Small intestine (tissue), 7 donors: ENCODE measurements around the gene CACNG3. TPM values are rescaled to one million over a fixed set of nuclear protein-coding genes. Genes with fewer than 3 reads are reported as not detected.
"Not testable (repeated sequence)": the region's sequence is repeated elsewhere in the genome, so short reads cannot be mapped to it uniquely, and the experiment has no call there.

Experiments
- DNase-seq, 2 donors: peaks; one replicate each; pipeline versions ENCODE4 v3.0.0 to v3.0.0-alpha.2; 2013
- FAIRE-seq: peaks from 2 replicates; lab custom pipeline; 2012; peaks lifted over from hg19 to GRCh38; lab: Jason Lieb, UNC
- H3K27ac ChIP-seq, 3 donors: one replicate each; pipeline ENCODE4 v1.5.1; 2013; ENCODE audit warnings: low read length in 2 of 3, mild to moderate bottlenecking in 2 of 3, control low read depth in 1 of 3, inconsistent platforms in 1 of 3, low read depth in 1 of 3, moderate library complexity in 1 of 3
- H3K27me3 ChIP-seq, 3 donors: one replicate each; pipeline ENCODE4 v1.6.1; 2013; ENCODE audit warnings: low read length in 3 of 3, inconsistent platforms in 1 of 3; ENCODE audit not compliant: control insufficient read depth in 3 of 3, insufficient read depth in 3 of 3
- H3K36me3 ChIP-seq, 3 donors: one replicate each; pipeline ENCODE4 v1.6.1; 2013; ENCODE audit warnings: low read length in 3 of 3, inconsistent platforms in 1 of 3, low read depth in 1 of 3, mild to moderate bottlenecking in 1 of 3, moderate library complexity in 1 of 3; ENCODE audit not compliant: control insufficient read depth in 3 of 3, insufficient read depth in 2 of 3
- H3K4me1 ChIP-seq, 3 donors: one replicate each; pipeline ENCODE4 v1.6.1; 2013; ENCODE audit warnings: low read length in 2 of 3, inconsistent platforms in 1 of 3, low read depth in 1 of 3, mild to moderate bottlenecking in 1 of 3, moderate library complexity in 1 of 3; ENCODE audit not compliant: control insufficient read depth in 3 of 3, insufficient read depth in 2 of 3
- H3K4me3 ChIP-seq, 3 donors: one replicate each; pipeline ENCODE4 v1.5.1; 2013; ENCODE audit warnings: low read length in 3 of 3, control low read depth in 1 of 3, inconsistent platforms in 1 of 3, low read depth in 1 of 3, mild to moderate bottlenecking in 1 of 3, moderate library complexity in 1 of 3
- H3K9me3 ChIP-seq, 2 donors: one replicate each; pipeline ENCODE4 v1.6.1; 2013; ENCODE audit warnings: low read depth in 1 of 2, low read length in 1 of 2; ENCODE audit not compliant: control insufficient read depth in 2 of 2, insufficient read depth in 1 of 2
- WGBS, 3 donors: extraction: QIAGEN DNeasy Blood & Tissue Kit; methylation state at CpG; one replicate each; pipeline ENCODE4 v1.1.7; 2013; 5-methylcytosine and 5-hydroxymethylcytosine counted together
- polyA plus RNA-seq, 4 donors: library from polyadenylated mRNA; stranded (reverse) in 3 of 4; unstranded in 1 of 4; fragments of 200-250 nt in 3 of 4; fragments of 120-200 nt in 1 of 4; gene quantifications; one replicate each; pipeline versions ENCODE4 v1.2.1 to v1.2.3, GENCODE V29; 2013
- donor health status: healthy with polysubstance abuse.
- donor health status: control.
- donor health status: control.
- donor health status: Bipolar disorder and iron deficiency.
- donor health status: healthy.

Gene CACNG3
- polyA plus RNA-seq, 4 donors = 0.01 TPM; not detected in 3

- DNase-seq (no peak), FAIRE-seq (no peak)
- Histone ChIP-seq H3K4me3 (no peak overlapping the region), H3K27me3 (no peaks in the 10 kb centered on the region), H3K4me1 (no peaks in the 10 kb centered on the region), H3K9me3 (no peaks in the 10 kb centered on the region), H3K36me3 (no peaks in the 10 kb centered on the region), H3K27ac (no peak overlapping the region)
- WGBS, 3 donors = 53 to 61% (median 57%) methylated on average over 1 of the region's 1 CpG
These were observed 68.3 kb downstream of the CACNG3 start for GRCh38 chr16:24324421-24324820.

DNA sequence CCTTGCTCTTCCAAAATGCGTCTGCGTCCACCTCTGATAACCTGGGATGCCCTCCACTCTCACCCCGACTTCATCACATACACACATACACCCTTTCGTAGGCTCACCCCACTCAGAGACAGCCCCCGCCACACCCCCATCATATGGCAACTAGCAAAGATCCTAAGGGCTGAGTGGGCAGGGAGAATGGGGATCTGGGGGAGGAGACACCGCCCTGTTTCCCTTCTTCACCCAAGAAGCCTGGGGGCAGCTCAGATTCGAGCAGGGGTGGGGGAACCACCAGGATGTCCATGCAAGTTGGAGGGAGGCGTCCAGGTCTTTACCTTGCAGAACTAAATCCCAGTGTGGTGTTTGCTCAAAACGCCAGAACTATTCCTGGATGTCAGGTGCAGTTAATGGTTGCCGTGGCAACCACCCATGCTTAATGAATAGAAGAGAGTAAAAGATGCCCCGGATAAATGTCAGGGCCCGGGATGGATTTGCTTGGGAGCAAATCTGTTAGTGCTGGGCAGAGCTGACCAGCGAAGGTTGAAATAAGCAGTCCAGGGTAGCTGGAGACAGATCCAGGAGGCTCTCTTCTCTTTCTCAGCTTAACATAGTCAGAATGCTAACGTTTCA lies 72.8 kb downstream of the CACNG3 start:
- Histone ChIP-seq H3K27ac (no peak overlapping the region), H3K9me3 (no peaks in the 10 kb centered on the region), H3K36me3 (no peaks in the 10 kb centered on the region), H3K27me3 (no peaks in the 10 kb centered on the region), H3K4me3 (no peak overlapping the region), H3K4me1 (no peaks in the 10 kb centered on the region)
- DNase-seq = no peak
- 49 to 66% (median 57%) methylated on average over 14 of the region's 14 CpGs for WGBS, 3 donors
- FAIRE-seq = no peak

GRCh38 chr16:24332178-24332577 lies 76.0 kb downstream of the CACNG3 start:
- FAIRE-seq (no peak), DNase-seq (no peak)
- 71 to 74% (median 72%) methylated on average over 3 of the region's 3 CpGs for WGBS, 3 donors
- Histone ChIP-seq H3K4me1 (no peaks in the 10 kb centered on the region), H3K4me3 (no peak overlapping the region), H3K27me3 (peaks cover 0 to 1% (median 0%) of the 10 kb centered on the region in 3 donors), H3K27ac (no peak overlapping the region), H3K36me3 (no peaks in the 10 kb centered on the region), H3K9me3 (no peaks in the 10 kb centered on the region)

DNA sequence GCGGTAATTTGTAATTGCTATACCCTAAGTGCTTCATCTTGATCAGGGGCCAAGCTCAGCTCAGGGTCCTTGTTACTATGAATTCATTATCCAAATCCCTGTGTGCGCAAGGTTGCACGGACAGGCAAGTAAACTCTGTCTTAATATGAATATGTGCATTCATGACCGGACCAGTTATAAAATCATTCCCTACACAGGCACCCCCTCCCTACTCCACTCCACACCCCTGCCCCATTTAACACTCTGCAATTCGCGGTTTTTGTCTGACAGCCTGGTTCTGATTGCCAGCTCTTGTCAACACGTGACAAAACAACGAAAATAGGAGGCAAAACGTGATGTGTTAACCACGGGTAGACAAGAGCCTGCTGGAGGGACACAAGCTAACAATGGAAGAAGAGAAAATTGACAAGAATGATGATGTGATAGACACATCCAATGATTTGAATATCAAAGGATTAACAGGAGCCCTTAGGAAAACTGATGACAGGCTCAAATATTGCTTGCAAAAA lies 76.5 kb downstream of the CACNG3 start:
- Histone ChIP-seq H3K27ac (no peak overlapping the region), H3K27me3 (peaks cover 0 to 2% (median 0%) of the 10 kb centered on the region in 3 donors), H3K9me3 (no peaks in the 10 kb centered on the region), H3K4me3 (no peak overlapping the region), H3K36me3 (no peaks in the 10 kb centered on the region), H3K4me1 (no peaks in the 10 kb centered on the region)
- 68 to 72% (median 70%) methylated on average over 10 of the region's 10 CpGs for WGBS, 3 donors
- DNase-seq = no peak
- no peak for FAIRE-seq

- H3K27ac ChIP-seq = no peak overlapping the region
- H3K4me3 ChIP-seq = no peak overlapping the region
- H3K27me3 ChIP-seq = peaks cover 0 to 2% (median 0%) of the 10 kb centered on the region in 3 donors
- H3K9me3 ChIP-seq = no peaks in the 10 kb centered on the region
- FAIRE-seq (no peak), DNase-seq (no peak)
- no peaks in the 10 kb centered on the region for H3K36me3 ChIP-seq
- no peaks in the 10 kb centered on the region for H3K4me1 ChIP-seq
- WGBS, 3 donors = 71 to 86% (median 86%) methylated on average over 3 of the region's 3 CpGs
These were observed 80.4 kb downstream of the CACNG3 start for GRCh38 chr16:24336491-24336890.

- no peak overlapping the region for H3K4me3 ChIP-seq
- peaks cover 0 to 2% (median 0%) of the 10 kb centered on the region in 3 donors for H3K27me3 ChIP-seq
- no peak overlapping the region for H3K27ac ChIP-seq
- no peaks in the 10 kb centered on the region for H3K9me3 ChIP-seq
- WGBS, 3 donors = 64 to 74% (median 70%) methylated on average over 4 of the region's 4 CpGs
- no peak for FAIRE-seq
- no peak for DNase-seq
- no peaks in the 10 kb centered on the region for H3K36me3 ChIP-seq
- no peaks in the 10 kb centered on the region for H3K4me1 ChIP-seq
These were observed 80.9 kb downstream of the CACNG3 start for GRCh38 chr16:24337013-24337412.

DNA sequence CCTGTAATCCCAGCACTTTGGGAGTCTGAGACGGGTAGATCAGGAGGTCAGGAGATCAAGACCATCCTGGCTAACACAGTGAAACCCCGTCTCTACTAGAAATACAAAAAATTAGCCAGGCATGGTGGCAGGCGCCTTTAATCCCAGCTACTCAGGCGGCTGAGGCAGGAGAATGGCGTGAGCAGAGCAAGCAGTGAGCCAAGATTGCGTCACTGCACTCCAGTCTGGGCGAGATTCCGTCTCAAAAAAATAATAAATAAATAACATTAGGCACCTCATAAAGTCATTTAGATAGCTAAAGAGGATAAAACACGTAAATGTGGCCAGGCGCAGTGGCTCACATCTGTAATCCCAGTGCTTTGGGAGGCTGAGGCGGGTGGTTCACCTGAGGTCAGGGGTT lies 87.7 kb downstream of the CACNG3 start:
- H3K9me3 ChIP-seq, H3K27ac ChIP-seq, H3K4me3 ChIP-seq, H3K36me3 ChIP-seq, H3K27me3 ChIP-seq, DNase-seq, FAIRE-seq, H3K4me1 ChIP-seq: not testable (repeated sequence)
- whole genome bisulfite sequencing, 3 donors = 41 to 71% (median 47%) methylated on average over 11 of the region's 11 CpGs

- DNase-seq (no peak), FAIRE-seq (no peak)
- 15 to 54% (median 31%) methylated on average over 2 of the region's 2 CpGs for WGBS, 3 donors
These were observed 88.6 kb downstream of the CACNG3 start for GRCh38 chr16:24344784-24345183.

GRCh38 chr16:24345704-24346103 lies 89.6 kb downstream of the CACNG3 start:
- no peak overlapping the region for H3K27ac ChIP-seq
- no peaks in the 10 kb centered on the region for H3K36me3 ChIP-seq
- DNase-seq (no peak), FAIRE-seq (no peak)
- H3K9me3 ChIP-seq = no peaks in the 10 kb centered on the region
- H3K27me3 ChIP-seq = no peaks in the 10 kb centered on the region
- 71 to 83% (median 78%) methylated on average over 4 of the region's 4 CpGs for WGBS, 3 donors
- H3K4me1 ChIP-seq = no peaks in the 10 kb centered on the region
- no peak overlapping the region for H3K4me3 ChIP-seq

More at GRCh38 chr16:24344784-24345183, 88.6 kb downstream of the CACNG3 start:
- H3K36me3 ChIP-seq = no peaks in the 10 kb centered on the region
- no peaks in the 10 kb centered on the region for H3K4me1 ChIP-seq
- H3K4me3 ChIP-seq = no peak overlapping the region
- no peaks in the 10 kb centered on the region for H3K9me3 ChIP-seq
- no peaks in the 10 kb centered on the region for H3K27me3 ChIP-seq
- H3K27ac ChIP-seq = no peak overlapping the region
